ENCODE measurements around the gene DNASE1L1.
A peak's percentile ranks its signal among the peaks of the same experiment; 100 is the strongest.

DNASE1L1 gene

DNA sequence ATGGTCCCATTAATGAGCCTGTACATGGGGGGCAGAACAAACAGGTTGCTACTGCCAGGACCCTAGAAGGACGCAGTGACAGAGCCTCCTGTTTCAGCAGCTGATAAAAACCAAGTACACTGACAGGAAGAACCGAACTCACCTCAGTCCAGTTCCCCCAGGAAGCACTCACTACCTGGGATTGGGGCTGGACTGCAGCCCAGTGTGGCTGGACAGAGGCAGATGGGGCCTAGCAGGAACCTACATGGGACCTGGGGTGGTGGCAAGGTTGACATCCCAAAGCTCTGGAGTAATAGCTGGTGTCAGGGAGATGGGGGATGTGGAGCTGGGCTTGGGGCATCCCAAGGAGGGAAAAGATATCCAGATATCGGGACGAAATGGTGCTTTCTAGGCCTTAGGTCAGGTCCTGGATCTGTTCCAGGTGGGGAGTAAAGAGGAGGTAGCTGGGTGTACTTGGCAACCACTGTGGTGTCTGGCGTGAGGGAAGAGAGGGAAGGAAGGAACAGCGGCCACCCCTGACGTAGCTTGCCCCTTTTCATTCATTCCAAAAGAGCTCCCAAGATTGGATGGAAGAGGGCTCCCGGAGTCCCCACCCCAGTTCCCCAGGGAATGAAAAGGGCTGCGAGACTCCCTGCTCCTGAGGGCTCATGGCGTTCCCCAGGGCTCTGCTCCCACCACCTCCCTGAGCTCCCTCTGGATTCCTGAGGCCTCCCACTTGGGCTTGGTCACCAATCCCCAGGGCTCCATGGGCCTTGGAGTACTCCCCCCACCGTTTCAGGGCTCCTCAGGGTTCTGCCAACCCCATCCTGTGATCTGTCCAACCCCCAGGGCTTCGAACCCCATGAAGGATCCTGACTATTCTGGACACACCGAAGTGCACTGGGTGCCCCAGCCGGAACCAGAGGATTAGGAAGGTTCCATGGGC lies 25.4 kb downstream of the DNASE1L1 start (continued):
- TF ChIP-seq, protein P1, sequence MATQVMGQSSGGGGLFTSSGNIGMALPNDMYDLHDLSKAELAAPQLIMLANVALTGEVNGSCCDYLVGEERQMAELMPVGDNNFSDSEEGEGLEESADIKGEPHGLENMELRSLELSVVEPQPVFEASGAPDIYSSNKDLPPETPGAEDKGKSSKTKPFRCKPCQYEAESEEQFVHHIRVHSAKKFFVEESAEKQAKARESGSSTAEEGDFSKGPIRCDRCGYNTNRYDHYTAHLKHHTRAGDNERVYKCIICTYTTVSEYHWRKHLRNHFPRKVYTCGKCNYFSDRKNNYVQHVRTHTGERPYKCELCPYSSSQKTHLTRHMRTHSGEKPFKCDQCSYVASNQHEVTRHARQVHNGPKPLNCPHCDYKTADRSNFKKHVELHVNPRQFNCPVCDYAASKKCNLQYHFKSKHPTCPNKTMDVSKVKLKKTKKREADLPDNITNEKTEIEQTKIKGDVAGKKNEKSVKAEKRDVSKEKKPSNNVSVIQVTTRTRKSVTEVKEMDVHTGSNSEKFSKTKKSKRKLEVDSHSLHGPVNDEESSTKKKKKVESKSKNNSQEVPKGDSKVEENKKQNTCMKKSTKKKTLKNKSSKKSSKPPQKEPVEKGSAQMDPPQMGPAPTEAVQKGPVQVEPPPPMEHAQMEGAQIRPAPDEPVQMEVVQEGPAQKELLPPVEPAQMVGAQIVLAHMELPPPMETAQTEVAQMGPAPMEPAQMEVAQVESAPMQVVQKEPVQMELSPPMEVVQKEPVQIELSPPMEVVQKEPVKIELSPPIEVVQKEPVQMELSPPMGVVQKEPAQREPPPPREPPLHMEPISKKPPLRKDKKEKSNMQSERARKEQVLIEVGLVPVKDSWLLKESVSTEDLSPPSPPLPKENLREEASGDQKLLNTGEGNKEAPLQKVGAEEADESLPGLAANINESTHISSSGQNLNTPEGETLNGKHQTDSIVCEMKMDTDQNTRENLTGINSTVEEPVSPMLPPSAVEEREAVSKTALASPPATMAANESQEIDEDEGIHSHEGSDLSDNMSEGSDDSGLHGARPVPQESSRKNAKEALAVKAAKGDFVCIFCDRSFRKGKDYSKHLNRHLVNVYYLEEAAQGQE (tag by site-specific recombination; IDR thresholded peaks at IDR 0.05): peak; percentile 84
- TF ChIP-seq, protein P2, sequence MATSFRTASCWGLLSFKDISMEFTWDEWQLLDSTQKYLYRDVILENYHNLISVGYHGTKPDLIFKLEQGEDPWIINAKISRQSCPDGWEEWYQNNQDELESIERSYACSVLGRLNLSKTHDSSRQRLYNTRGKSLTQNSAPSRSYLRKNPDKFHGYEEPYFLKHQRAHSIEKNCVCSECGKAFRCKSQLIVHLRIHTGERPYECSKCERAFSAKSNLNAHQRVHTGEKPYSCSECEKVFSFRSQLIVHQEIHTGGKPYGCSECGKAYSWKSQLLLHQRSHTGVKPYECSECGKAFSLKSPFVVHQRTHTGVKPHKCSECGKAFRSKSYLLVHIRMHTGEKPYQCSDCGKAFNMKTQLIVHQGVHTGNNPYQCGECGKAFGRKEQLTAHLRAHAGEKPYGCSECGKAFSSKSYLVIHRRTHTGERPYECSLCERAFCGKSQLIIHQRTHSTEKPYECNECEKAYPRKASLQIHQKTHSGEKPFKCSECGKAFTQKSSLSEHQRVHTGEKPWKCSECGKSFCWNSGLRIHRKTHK (tag by site-specific recombination; IDR thresholded peaks at IDR 0.05): no peak
- TF ChIP-seq WT1 (tag by site-specific recombination; IDR thresholded peaks at IDR 0.05): peak; percentile 52

DNA sequence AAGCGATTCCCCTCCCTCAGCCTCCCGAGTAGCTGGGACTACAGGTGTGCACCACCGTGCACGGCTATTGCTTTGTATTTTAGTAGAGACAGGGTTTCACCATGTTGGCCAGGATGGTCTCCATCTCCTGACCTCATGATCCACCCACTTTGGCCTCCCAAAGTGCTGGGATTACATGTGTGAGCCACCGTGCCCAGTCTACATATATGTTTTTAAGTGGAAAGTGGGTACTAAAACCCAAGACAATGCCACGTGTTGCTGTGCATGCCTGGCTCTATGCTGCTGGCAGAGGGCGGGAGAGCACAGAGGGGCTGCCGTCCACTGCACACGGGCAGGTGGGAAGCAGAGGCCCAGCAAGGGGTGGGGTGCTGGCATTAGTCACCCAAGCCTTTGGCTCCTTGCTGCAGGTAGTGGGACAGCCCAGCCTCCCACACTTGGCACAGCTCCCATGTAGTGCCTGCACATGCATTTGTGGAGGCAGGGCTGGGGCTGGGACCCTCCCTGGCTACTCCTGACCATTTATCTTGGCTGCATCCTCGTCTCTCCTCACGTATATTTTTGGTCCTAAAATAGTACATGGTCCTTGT lies 26.5 kb downstream of the DNASE1L1 start:
- TF ChIP-seq, protein P3, sequence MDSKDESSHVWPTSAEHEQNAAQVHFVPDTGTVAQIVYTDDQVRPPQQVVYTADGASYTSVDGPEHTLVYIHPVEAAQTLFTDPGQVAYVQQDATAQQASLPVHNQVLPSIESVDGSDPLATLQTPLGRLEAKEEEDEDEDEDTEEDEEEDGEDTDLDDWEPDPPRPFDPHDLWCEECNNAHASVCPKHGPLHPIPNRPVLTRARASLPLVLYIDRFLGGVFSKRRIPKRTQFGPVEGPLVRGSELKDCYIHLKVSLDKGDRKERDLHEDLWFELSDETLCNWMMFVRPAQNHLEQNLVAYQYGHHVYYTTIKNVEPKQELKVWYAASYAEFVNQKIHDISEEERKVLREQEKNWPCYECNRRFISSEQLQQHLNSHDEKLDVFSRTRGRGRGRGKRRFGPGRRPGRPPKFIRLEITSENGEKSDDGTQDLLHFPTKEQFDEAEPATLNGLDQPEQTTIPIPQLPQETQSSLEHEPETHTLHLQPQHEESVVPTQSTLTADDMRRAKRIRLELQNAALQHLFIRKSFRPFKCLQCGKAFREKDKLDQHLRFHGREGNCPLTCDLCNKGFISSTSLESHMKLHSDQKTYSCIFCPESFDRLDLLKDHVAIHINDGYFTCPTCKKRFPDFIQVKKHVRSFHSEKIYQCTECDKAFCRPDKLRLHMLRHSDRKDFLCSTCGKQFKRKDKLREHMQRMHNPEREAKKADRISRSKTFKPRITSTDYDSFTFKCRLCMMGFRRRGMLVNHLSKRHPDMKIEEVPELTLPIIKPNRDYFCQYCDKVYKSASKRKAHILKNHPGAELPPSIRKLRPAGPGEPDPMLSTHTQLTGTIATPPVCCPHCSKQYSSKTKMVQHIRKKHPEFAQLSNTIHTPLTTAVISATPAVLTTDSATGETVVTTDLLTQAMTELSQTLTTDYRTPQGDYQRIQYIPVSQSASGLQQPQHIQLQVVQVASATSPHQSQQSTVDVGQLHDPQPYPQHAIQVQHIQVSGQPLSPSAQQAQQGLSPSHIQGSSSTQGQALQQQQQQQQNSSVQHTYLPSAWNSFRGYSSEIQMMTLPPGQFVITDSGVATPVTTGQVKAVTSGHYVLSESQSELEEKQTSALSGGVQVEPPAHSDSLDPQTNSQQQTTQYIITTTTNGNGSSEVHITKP (tag by site-specific recombination; IDR thresholded peaks at IDR 0.05): peak; percentile 44; the same call in 1 of the 2 replicates
- TF ChIP-seq ZFHX2 (tag by site-specific recombination; conservative IDR thresholded peaks at IDR 0.05): peak; percentile 66
- no peak for TF ChIP-seq ZNF600 (tag by site-specific recombination; IDR thresholded peaks at IDR 0.05)
- TF ChIP-seq EGR2 (tag by site-specific recombination; IDR thresholded peaks at IDR 0.05; ENCODE audit: low read depth): peak; percentile 46; the same call in 1 of the 2 replicates
- TF ChIP-seq SCRT1 (tag by site-specific recombination; IDR thresholded peaks at IDR 0.05; ENCODE audit: borderline replicate concordance): peak; percentile 22; the same call in 1 of the 2 replicates
- TF ChIP-seq ZNF112 (tag by site-specific recombination; IDR thresholded peaks at IDR 0.05): no peak
- no peak for TF ChIP-seq SP2 (tag by site-specific recombination; IDR thresholded peaks at IDR 0.05)
- no peak overlapping the region for H3K27ac ChIP-seq (ENCODE audit: extremely low read depth, low read depth, low read length)
- no peaks in the 10 kb centered on the region for H3K9me3 ChIP-seq (ENCODE audit: control insufficient read depth, insufficient read depth, low read depth, low read length)
- CTCF ChIA-PET: interaction anchor here (1.3 to 3.0 kb wide), 2 partner anchors 9 to 17 kb away, joined by 6 to 18 read pairs; partner anchors contain the start of gene FLNA
- peaks cover 0 to 22% of the 10 kb centered on the region in 2 experiments; a peak in 2 of 3 replicates for H3K36me3 ChIP-seq (ENCODE audit: control insufficient read depth in 2 of 2, insufficient read depth in 1 of 2, low read length in 2 of 2)
- no peak overlapping the region for H3K4me3 ChIP-seq (ENCODE audit: low read depth, low read length)
- 0 out of 2 replicates have a peak, but pooled peaks cover 3% of the 10 kb centered on the region for H3K4me1 ChIP-seq (ENCODE audit: control insufficient read depth, insufficient read depth, low read length)
- POLR2A ChIA-PET: interaction anchor here (1.1 to 3.1 kb wide), 8 partner anchors 9 to 99 kb away, joined by 3 to 26 read pairs (median 4); partner anchors contain the start of genes DNASE1L1, FLNA, LAGE3 and RPL10

DNA sequence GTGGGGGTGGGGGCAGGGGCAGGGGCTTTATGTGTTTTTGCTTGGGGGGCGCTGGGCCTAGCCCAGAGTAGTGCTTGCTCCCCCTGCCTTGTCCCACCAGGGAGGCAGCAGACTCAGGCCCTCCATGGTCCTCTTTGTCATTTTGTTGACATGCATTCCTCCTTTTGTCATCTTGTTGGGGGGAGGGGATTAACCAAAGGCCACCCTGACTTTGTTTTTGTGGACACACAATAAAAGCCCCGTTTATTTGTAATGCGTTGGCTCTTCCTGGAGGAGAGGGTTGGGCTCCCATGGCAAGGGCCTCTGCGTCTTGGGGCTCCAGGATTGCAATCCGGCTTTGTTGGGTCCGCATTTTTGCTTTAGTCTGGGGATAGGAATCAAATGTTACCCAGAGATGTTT lies 27.8 kb downstream of the DNASE1L1 start:
- ChIA-PET CTCF (interaction anchor here (3.0 kb wide), 1 partner anchor 8 kb away, joined by 18 read pairs; the partner anchor contains the start of gene FLNA), POLR2A (interaction anchor here (1.2 to 2.7 kb wide), 2 partner anchors 11 to 17 kb away, joined by 3 to 48 read pairs; partner anchors contain the start of gene RPL10)
- H3K4me1 ChIP-seq (ENCODE audit: control insufficient read depth, insufficient read depth, low read length): 0 out of 2 replicates have a peak, but pooled peaks cover 3% of the 10 kb centered on the region
- no peak overlapping the region for H3K27ac ChIP-seq (ENCODE audit: extremely low read depth, low read depth, low read length)
- no peaks in the 10 kb centered on the region for H3K9me3 ChIP-seq (ENCODE audit: control insufficient read depth, insufficient read depth, low read depth, low read length)
- H3K36me3 ChIP-seq (ENCODE audit: control insufficient read depth in 2 of 2, insufficient read depth in 1 of 2, low read length in 2 of 2): peaks cover 0 to 22% of the 10 kb centered on the region in 2 experiments; a peak in 2 of 3 replicates
- H3K4me3 ChIP-seq (ENCODE audit: low read depth, low read length): no peak overlapping the region
- TF ChIP-seq KLF9 (tag by site-specific recombination; IDR thresholded peaks at IDR 0.05; ENCODE audit: low read depth) (no peak), ZNF175 (tag by site-specific recombination; IDR thresholded peaks at IDR 0.05) (no peak)

All from HEK293 (cell line).